Trophoblast cell (in vitro differentiated cells and primary cell): ENCODE results near the gene ZNF865.
"Not testable (repeated sequence)": the region's sequence is repeated elsewhere in the genome, so short reads cannot be mapped to it uniquely, and the experiment has no call there.

ENCODE experiments used
- DNase-seq, 2 donors: peaks; one replicate each; pipeline ENCODE4 v3.0.0-alpha.2; 2016
- H2AFZ ChIP-seq: 2 replicates; pipeline ENCODE4 v1.6.1; 2013; ENCODE audit warnings: low read length, moderate library complexity, mild to moderate bottlenecking; ENCODE audit not compliant: insufficient read depth, poor library complexity
- H2AK5ac ChIP-seq: 2 replicates; pipeline ENCODE4 v1.6.1; 2013; ENCODE audit warnings: mild to moderate bottlenecking, low read length
- H2BK120ac ChIP-seq: 2 replicates; pipeline ENCODE4 v1.6.1; 2013; ENCODE audit warnings: low read length, mild to moderate bottlenecking, moderate library complexity; ENCODE audit not compliant: insufficient read depth, poor library complexity
- H2BK12ac ChIP-seq: 2 replicates; pipeline ENCODE4 v1.6.1; 2013; ENCODE audit warnings: mild to moderate bottlenecking, low read length, moderate library complexity
- H2BK5ac ChIP-seq: 2 replicates; pipeline ENCODE4 v1.6.1; 2013; ENCODE audit warnings: low read length, low read depth, moderate library complexity, mild to moderate bottlenecking; ENCODE audit not compliant: poor library complexity
- H3K14ac ChIP-seq: 2 replicates; pipeline ENCODE4 v1.6.1; 2013; ENCODE audit warnings: mild to moderate bottlenecking, low read length
- H3K18ac ChIP-seq: 2 replicates; pipeline ENCODE4 v1.6.1; 2013; ENCODE audit warnings: mild to moderate bottlenecking, low read length
- H3K23ac ChIP-seq: 2 replicates; pipeline ENCODE4 v1.6.1; 2013; ENCODE audit warnings: low read length
- H3K27ac ChIP-seq: 2 replicates; pipeline ENCODE4 v1.5.1; 2013; ENCODE audit warnings: low read depth, mild to moderate bottlenecking, inconsistent platforms, low read length, moderate library complexity
- H3K27me3 ChIP-seq: 2 replicates; pipeline ENCODE4 v1.6.1; 2013; ENCODE audit warnings: inconsistent platforms, mild to moderate bottlenecking, low read length, moderate library complexity; ENCODE audit not compliant: insufficient read depth
- H3K36me3 ChIP-seq, 2 experiments: 1 replicate in 1 of 2; 2 replicates in 1 of 2; pipeline ENCODE4 v1.6.1; 2013; ENCODE audit warnings: low read length in 2 of 2, mild to moderate bottlenecking in 2 of 2, moderate library complexity in 1 of 2; ENCODE audit not compliant: insufficient read depth in 2 of 2, control insufficient read depth in 1 of 2
- H3K4ac ChIP-seq: 2 replicates; pipeline ENCODE4 v1.6.1; 2013; ENCODE audit warnings: low read depth, mild to moderate bottlenecking, low read length, moderate library complexity
- H3K4me1 ChIP-seq, 2 experiments: 1 replicate in 1 of 2; 2 replicates in 1 of 2; pipeline ENCODE4 v1.6.1; 2013; ENCODE audit warnings: low read length in 2 of 2, mild to moderate bottlenecking in 2 of 2, moderate library complexity in 1 of 2; ENCODE audit not compliant: insufficient read depth in 2 of 2, control insufficient read depth in 1 of 2
- H3K4me2 ChIP-seq: 2 replicates; pipeline ENCODE4 v1.6.1; 2013; ENCODE audit warnings: inconsistent platforms, mild to moderate bottlenecking, low read length, moderate library complexity
- H3K4me3 ChIP-seq: 2 replicates; pipeline ENCODE4 v1.5.1; 2013; ENCODE audit warnings: mild to moderate bottlenecking, low read depth, low read length, inconsistent platforms
- H3K79me1 ChIP-seq: one replicate; pipeline ENCODE4 v1.6.1; 2013; ENCODE audit warnings: low read length
- H3K79me2 ChIP-seq: 2 replicates; pipeline ENCODE4 v1.6.1; 2013; ENCODE audit warnings: low read length, mild to moderate bottlenecking; ENCODE audit not compliant: control insufficient read depth, insufficient read depth, poor library complexity
- H3K9ac ChIP-seq: 2 replicates; pipeline ENCODE4 v1.6.1; 2013; ENCODE audit warnings: mild to moderate bottlenecking, low read length
- H3K9me3 ChIP-seq: 2 replicates; pipeline ENCODE4 v1.6.1; 2013; ENCODE audit warnings: low read depth, mild to moderate bottlenecking, control low read depth, inconsistent platforms, low read length; ENCODE audit not compliant: insufficient read depth
- H4K12ac ChIP-seq: 2 replicates; pipeline ENCODE4 v1.6.1; 2013; ENCODE audit warnings: low read depth, mild to moderate bottlenecking, low read length, moderate library complexity
- H4K8ac ChIP-seq: 2 replicates; pipeline ENCODE4 v1.6.1; 2013; ENCODE audit warnings: low read depth, mild to moderate bottlenecking, low read length, moderate library complexity
- H4K91ac ChIP-seq: one replicate; pipeline ENCODE4 v1.6.1; 2013; ENCODE audit warnings: low read depth, mild to moderate bottlenecking, low read length, moderate library complexity
- WGBS: extraction: QIAGEN DNeasy Blood & Tissue Kit; methylation state at CpG from one replicate; pipeline ENCODE4 v1.1.7; 2013; ENCODE audit warnings: missing lambda C conversion rate; ENCODE audit not compliant: insufficient read length, insufficient coverage; ENCODE audit errors: extremely low coverage; 5-methylcytosine and 5-hydroxymethylcytosine counted together

ZNF865 gene

DNA sequence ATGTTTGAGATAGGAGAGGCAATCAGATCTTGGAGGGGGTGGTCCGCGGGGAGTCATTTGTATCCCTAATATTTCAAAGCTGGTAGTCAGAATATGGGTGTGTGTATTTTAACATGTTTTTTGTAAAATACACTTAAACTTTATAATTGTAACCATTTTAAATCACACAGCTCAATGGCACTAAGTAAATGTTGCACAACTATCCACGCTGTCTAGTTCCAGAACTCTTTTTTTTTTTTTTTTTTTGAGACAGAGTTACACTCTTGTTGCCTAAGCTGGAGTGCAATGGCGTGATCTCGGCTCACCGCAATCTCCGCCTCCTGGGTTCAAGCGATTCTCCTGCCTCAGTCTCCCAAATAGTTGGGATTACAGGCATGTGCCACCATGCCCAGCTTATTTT is 21.6 kb upstream of the ZNF865 start:
- not testable (repeated sequence) for H3K9ac ChIP-seq, DNase-seq, H4K91ac ChIP-seq, H4K12ac ChIP-seq, H2AK5ac ChIP-seq, H2BK120ac ChIP-seq, H3K27me3 ChIP-seq, H3K23ac ChIP-seq, H3K14ac ChIP-seq, H2BK12ac ChIP-seq, H3K36me3 ChIP-seq, H3K4me3 ChIP-seq, H3K4ac ChIP-seq, H3K4me2 ChIP-seq, H3K18ac ChIP-seq, H3K9me3 ChIP-seq, H2BK5ac ChIP-seq, H2AFZ ChIP-seq, H3K27ac ChIP-seq, H4K8ac ChIP-seq
- Histone ChIP-seq H3K79me1 (peaks cover 25% of the 10 kb centered on the region), H3K4me1 (peaks cover 10 to 20% of the 10 kb centered on the region in 2 experiments), H3K79me2 (peaks cover 13% of the 10 kb centered on the region)
- no CpG with 5 or more reads among the region's 8 CpGs for WGBS

DNA sequence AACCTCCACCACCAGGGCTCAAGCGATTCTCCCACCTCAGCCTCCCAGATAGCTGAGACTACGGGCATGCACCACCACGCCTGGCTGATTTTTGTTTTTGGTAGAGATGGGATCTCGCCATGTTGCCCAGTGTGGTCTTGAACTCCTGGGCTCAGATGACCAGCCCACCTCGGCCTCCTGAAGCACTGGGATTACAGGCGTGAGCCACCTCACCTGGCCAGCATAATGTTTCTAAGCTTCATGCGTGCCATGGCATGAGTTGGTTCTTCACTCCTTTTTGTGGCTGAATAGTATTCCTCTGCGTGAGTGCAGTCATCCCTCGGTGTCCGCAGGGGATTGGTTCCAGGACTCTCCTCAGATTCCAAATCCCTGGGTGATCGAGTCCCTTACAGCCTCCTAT is 20.6 kb upstream of the ZNF865 start:
- Histone ChIP-seq H3K18ac (no peak overlapping the region), H3K4me3 (no peak overlapping the region), H3K27me3 (no peaks in the 10 kb centered on the region), H3K4me2 (no peak overlapping the region), H2AK5ac (no peak overlapping the region), H3K23ac (no peak overlapping the region), H3K27ac (no peak overlapping the region), H4K12ac (peak overlapping the region; percentile 16), H3K9me3 (no peaks in the 10 kb centered on the region), H3K79me1 (peaks cover 22% of the 10 kb centered on the region), H4K8ac (peak overlapping the region; percentile 66), H3K9ac (no peak overlapping the region), H2BK12ac (no peak overlapping the region), H2BK5ac (no peak overlapping the region), H3K36me3 (no peaks in the 10 kb centered on the region), H3K4ac (no peak overlapping the region), H3K4me1 (peaks cover 10 to 18% of the 10 kb centered on the region in 2 experiments), H2BK120ac (no peak overlapping the region), H2AFZ (no peak overlapping the region), H4K91ac (peak overlapping the region; percentile 47), H3K14ac (no peak overlapping the region), H3K79me2 (peaks cover 9% of the 10 kb centered on the region)
- no peak for DNase-seq
- no CpG with 5 or more reads among the region's 11 CpGs for WGBS

DNA sequence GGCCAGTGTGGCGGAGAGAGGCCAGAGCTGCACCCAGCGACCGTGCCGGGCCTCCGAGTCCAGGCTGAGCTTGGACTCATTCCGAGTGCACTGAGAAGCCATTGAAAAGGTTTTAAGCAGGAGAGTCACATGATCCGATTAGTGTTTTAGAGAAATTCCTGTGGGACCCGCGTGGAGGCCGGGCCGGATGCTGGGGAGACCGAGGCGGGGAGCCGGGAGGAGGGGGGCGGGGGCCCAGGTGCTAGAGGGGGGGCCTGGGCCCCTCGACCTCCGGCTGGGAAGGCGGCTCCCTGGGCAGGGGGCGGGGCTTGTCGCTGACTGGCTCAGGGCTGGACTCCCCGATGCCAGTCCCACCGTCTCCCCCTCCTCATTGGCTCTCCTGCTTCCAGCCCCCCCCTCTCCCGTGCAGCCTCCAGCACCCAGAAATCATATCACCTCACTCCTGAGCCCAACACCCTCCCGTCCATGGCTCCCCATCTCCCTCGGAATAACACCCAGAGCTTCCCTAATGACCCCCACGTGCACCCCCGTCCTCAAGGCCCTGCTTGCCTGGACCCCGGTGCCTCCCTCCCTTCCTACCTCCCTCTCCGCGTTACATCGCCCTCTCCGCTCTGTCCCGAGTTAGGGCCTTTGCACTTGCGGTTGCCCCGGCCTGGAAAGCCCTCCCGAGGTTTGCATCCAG is 19.6 kb upstream of the ZNF865 start:
- H3K23ac ChIP-seq, result no peak overlapping the region
- H3K4me2 ChIP-seq, result peak overlapping the region; percentile 65
- H3K18ac ChIP-seq, result peak overlapping the region; percentile 91
- H2BK120ac ChIP-seq, result peak overlapping the region; percentile 81
- H4K12ac ChIP-seq, result peak overlapping the region; percentile 99
- H3K79me1 ChIP-seq, result peaks cover 15% of the 10 kb centered on the region
- H2BK12ac ChIP-seq, result peak overlapping the region; percentile 89
- peak overlapping the region; percentile 60 for H3K4me3 ChIP-seq
- no peak for DNase-seq
- peak overlapping the region; percentile 69 for H3K27ac ChIP-seq
- H2AK5ac ChIP-seq, result no peak overlapping the region
- H3K27me3 ChIP-seq, result no peaks in the 10 kb centered on the region
- H3K9ac ChIP-seq, result peak overlapping the region; percentile 81
- H3K36me3 ChIP-seq, result no peaks in the 10 kb centered on the region
- WGBS, result no CpG with 5 or more reads among the region's 36 CpGs
- H3K14ac ChIP-seq, result peak overlapping the region; percentile 86
- peak overlapping the region; percentile 93 for H2AFZ ChIP-seq
- peak overlapping the region; percentile 54 for H2BK5ac ChIP-seq
- H4K8ac ChIP-seq, result peak overlapping the region; percentile 97
- peaks cover 2% of the 10 kb centered on the region for H3K79me2 ChIP-seq
- H3K9me3 ChIP-seq, result no peaks in the 10 kb centered on the region
- peak overlapping the region; percentile 68 for H3K4ac ChIP-seq
- H4K91ac ChIP-seq, result peak overlapping the region; percentile 95
- peaks cover 10 to 18% of the 10 kb centered on the region in 2 experiments for H3K4me1 ChIP-seq

DNA sequence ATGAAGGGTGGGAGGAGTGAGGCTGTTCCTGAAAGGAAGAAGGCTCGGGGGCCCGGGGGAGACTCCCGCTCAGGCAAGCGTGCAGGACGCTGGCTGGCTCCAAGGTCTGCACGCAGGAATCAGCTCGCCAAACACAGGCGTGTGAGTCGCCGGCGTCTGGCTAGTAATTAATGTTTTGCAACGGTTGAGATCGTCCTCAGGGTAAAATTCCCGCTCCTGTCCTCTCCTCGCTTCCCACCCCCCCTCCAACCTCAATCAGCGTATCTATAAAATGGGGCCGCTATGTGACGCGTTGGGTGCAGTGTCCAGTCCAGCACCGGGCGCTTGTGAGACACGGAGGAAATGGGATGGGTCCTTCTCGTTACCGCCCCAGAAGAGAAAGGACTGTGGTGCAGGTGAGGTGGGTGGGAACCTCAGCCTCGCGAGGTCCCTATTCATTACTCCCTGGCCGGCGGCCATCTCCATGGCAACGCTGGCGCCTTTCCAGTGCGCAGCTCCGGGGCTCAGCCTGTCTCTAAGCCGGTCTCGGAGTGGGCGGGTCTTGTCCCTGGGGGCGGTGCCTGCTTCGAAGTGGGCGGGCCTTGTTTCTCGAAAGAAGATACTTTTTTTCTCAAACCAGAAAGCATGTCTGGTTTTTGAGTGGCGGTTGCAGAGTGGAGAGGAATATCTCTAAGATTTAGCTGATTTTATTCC is 18.3 kb upstream of the ZNF865 start:
- Histone ChIP-seq H3K4me3 (peak overlapping the region; percentile 30), H3K9ac (no peak overlapping the region), H3K79me2 (peaks cover 2% of the 10 kb centered on the region), H2BK5ac (peak overlapping the region; percentile 43), H3K14ac (peak overlapping the region; percentile 53), H2AFZ (peak overlapping the region; percentile 97), H3K36me3 (peaks cover 3 to 4% of the 10 kb centered on the region in 2 experiments), H3K79me1 (peaks cover 12% of the 10 kb centered on the region), H3K4ac (no peak overlapping the region), H3K27ac (peak overlapping the region; percentile 43), H2BK120ac (peak overlapping the region; percentile 68), H3K27me3 (no peaks in the 10 kb centered on the region), H2BK12ac (peak overlapping the region; percentile 30), H3K18ac (peak overlapping the region; percentile 46), H4K12ac (peak overlapping the region; percentile 51), H4K91ac (peak overlapping the region; percentile 61), H3K23ac (no peak overlapping the region), H3K9me3 (no peaks in the 10 kb centered on the region), H2AK5ac (peak overlapping the region; percentile 18), H4K8ac (peak overlapping the region; percentile 26), H3K4me1 (peaks cover 8 to 13% of the 10 kb centered on the region in 2 experiments), H3K4me2 (peak overlapping the region; percentile 78)
- no CpG with 5 or more reads among the region's 40 CpGs for WGBS
- peak; percentile 70 to 82 for DNase-seq
